ENCODE results near the gene KRT73.

KRT73 gene

DNA sequence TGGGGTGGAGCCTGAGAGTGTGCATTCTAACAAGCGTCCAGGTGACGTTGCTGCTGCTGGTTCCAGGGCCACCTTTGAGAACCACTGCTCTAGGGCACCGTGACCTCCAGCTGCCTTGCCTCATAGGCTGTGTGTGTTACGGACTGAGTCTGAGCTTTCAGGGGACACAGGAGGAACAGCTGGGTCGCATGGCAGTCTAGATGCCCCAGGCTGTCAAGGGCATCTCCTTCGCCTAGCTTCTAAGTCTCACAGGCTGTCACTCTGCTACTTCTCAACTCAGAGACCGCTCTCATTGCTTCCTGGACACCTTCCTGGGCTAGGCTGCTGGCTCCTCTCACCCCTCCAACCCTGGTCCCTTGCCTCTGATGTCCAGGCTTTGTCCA, 965 bp downstream of the KRT73 start:
- DNase-seq, result no peak

DNA sequence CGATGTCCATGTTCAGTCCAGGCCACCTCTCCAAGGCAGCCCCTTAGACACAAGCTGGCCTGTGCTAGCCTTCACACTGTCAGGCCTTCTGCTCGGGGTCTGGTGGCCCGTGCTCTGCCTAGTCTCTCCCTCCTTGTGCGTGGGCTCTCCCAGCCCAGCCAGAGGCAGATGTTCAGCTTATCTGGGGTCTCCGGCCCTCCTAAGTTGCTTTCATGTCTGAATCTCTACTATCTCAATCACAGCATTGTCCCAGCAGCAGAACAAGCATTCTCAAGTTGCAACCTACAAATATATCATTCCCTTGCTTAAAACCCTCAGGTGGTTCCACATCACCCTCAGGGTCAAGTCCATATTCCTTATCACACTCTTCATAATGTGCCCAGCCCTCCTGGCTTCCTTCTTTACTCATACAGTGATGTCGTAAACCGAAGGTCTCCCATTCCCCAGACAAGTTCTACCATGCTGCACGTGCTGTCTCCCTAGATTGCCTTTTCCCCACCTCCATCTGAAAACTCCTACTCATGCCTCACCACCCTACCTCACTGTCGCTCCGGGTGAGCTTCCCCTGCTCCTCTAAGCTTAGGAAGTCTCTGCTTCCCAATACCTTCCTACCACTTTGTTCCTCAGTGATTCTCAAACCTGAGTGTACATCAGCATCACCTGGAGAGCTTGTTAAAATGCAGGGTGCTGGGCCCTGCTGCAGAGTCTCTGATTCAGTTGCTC, 1.5 kb downstream of the KRT73 start:
- no peak for DNase-seq

DNA sequence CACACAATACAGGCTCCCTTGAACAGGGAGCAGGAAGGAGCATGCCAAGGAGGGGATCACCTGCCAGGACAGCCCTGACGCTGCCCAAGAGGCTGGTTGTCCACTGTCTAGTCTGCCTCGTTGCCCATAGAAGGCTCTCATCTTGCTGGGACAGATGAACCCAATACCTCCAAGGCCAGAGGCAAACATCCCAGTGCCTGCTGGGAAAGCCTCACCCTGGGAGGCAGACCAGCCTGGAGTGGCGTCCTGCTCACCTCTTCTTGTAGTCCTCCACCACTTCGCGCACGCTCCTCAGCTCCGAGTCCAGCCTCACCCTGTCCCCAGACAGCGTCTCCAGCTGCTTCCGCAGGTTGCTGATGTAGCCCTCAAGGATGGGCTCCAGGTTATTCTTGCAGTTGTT, 2.4 kb downstream of the KRT73 start:
- no peak for DNase-seq

DNA sequence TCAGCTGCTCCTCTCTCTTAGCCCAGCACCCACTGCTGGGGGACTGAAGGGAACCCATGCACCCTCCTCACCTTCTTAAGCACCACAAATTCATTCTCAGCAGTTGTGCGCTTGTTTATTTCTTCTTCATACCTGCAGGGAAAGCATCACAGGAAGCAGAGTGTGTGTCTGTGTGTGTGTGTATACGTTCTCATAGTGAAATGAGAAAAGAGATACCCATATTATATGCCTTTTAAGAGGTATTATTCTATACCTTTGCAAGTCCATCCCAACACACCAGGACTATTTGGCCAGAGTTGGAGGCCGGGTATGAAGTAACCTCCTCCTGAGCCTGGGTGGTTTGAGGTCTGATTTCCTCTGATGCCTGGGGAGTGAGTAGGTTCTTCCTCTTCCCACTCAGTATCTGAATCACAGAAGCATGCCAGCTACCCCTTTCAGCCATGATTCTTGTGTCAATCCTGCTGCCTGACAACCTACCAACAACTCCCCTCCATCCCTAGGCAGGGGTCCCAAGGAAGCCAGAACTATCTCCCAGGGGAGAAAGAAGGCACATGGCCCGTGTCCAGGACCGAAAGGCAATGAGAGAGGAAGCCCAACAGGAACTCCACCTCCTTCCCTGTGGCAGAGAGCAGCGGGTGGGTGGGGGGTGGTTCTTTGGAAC, 3.0 kb downstream of the KRT73 start:
- DNase-seq, result peak in 1 of 2 experiments; percentile 49

DNA sequence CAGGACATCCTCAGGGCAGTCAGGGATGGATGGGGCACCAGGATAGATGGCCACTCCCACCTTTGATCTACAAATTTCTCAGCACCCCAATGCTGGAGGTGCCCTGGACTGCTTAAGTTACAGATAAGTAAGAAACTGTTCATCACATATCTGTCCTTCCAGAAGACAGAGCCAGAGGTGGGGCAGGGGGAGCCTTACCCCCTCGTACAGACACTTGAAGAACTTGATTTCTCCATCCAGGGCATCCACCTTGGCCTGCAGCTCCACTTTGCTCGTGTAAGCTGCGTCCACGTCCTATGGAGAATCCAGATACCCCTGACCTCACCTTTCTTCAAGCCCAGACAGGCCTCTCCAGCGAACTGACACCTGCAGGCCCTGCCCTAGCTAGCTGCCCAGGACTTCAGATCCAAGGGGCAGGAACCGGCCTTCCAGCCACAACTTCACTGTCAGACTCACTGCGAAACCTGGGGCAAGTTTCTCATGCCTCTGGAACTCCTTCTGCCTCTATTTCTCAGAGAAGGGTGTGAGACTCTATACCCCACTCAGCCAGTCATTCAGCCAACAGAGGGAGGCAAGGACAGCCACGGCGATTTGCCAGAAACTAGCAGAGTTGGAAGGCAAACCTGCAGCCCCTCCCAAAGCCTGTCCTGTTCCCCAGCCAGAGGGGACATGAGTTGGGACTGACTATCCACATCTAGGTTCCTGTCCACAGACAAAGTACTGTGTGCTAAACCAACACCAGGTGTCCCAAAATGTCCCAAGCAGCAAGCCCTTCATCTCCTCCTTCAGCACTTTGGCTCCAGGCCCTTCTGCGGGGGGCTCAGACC, 3.8 kb downstream of the KRT73 start:
- no peak for DNase-seq

DNA sequence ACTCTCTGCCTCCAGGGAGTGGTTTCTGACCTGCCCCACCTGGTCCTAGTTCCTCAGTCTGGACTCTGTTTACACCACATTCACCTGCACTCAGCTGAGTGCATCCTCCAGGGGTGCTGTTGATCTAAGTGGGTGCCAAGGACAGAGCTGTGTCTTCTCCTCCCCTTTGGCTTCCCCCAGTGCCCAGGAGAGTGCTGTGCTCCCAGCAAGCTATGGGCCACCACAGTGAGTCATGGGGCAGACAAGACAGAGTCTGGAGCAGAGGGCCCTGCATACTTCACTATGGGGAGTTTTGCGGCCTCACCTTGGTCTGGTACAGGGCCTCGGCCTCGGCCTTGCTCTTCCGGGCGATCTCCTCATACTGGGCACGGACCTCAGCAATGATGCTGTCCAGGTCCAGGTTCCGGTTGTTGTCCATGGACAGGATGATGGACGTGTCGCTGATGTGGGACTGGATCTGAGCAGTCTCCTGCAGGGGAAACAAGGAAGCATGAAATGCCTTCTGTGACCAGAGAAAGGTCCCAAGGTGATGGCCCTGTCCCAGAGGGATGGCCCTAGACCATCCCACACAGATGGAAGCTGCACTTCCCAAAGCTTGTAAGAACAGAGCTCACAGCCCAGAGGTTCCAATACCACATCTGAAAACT, 4.9 kb downstream of the KRT73 start:
- DNase-seq, result no peak

DNA sequence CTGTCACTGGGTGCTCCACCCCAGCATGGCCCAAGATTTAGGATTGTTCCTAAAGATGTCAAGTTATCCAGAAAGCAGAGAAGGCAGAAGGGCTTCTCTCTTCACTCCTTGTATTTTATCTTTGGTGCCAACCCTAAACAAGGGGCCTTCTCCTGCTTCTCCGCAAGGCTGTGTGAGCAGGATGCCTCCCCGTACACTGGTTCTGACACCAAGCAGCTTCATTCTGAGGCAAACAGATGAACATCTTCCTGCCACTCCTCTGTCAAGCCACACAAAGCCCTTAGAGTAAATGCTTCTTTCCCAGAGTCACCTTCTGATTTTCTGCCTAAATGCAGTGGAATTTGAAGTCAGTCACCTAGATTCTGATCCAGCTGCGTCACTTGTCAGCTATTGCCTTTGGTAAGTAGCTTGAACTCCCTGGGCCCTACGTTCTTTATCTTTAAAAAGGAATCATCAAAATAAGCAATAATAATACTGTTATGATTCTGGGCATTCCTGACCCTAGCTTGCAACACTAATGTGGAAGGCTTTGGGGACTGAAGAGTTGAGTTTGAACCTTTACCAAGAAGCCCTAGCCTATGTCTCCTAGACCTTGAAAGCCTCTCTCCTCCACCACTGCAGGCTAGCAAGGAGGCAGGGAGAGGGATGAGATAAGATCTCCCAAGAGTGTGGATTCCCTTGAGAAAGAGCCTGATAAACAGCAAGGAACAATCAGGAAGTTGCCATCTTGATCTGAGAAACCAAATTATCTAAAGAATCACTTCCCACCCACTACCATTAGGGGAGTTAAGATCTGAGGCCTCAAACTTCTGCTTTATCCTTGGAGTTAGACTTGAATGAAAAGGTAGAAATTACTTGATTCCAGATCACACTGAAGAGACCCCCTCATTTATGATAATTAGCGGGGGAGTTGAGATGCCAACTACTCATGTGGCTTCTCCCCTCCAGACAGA, 5.7 kb downstream of the KRT73 start:
- no peak for DNase-seq

DNA sequence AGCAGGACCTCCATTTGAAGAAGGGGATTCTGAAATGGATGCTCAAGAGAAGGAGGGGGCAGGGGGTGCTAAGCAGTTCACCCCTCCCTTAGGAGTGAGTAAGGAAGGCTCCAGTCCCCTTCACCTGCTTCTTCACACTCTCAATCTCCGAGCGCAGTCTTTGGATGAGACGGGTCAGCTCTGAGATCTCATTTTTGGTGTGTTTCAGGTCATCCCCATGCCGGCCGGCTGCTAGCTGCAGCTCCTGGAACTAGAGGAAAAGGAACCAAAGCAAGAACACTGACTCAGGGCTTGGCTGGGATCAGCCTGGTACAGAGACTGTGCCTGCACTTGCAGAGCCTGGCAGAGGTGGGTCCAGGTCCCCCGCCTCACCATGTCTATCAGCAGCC, 7.3 kb downstream of the KRT73 start:
- no peak for DNase-seq

DNA sequence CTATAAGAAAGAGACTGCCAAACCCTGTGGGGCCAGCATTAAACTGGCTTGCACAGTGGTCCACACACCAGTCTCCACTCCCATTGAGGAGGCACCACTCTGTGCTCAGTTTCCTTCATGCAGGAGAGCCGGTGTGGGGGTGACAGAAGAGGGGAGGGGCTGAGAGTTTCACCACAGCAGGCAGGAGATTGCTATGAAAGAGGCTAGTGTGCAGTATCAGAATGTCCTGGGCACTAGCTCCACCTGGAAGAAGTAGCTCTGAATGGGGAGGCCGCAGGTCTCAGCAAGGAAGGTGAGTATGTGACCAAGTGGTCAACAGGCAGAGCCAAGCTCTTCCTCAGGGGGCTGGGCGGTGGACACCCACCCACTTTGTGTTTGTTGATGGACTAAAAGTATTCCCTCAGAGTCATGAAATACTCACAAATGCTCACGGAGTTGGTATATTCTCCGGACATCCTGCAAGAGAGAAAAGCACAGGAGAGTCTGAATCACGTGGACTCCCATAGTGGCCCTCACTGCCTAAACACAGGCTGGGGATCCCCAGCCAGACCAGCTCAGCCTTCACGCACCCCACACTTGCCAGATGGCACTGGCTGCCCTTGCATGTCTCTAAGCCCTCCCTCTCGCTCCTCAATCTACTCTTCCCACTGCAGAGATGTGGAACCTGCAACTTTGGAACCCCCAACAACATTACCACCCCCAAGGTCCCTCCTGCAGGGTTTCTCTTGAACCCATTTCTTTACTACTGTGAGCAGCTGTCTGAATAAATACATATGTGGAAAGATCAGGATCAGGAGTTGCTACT, 9.3 kb downstream of the KRT73 start:
- DNase-seq, result no peak

DNA sequence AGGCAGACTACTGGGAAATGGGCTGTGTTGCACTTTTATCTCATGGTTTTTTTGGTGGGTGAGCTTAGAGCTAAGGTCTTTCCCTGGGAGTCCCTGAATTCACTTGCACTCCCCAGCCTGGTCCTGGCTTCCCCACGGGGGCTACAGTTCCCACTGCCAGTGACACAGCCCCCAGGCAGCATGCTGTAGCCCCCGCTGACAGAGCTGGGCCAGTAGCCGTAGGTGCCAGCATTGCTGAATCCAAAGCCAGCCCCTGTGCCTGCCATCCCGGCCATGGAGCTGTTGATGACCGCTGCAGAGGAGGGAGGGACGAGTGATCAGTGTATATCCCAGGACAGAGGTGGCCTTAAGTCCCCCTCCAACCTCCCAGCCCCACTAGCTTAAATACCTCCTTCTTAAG, 10.2 kb downstream of the KRT73 start:
- DNase-seq, result no peak

DNA sequence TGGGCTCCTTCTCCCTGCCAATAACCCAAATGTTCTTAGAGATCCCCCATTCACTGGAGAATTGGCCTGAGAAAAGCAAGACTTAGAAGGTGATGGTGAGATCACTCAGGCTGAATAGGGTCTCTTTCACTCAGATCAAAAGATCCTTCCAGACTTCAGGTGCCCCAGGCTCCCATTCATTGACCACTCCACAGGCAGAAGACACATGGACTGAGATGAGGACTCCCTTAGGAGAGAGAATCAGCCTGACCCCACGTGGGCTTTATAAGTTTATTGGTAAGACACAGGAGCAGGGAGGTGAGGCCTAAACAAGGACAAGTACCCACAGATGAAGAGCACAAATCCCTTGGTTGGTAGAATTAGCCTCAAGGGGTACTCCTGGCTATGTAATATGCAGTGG, 11.0 kb downstream of the KRT73 start:
- no peak for DNase-seq

DNA sequence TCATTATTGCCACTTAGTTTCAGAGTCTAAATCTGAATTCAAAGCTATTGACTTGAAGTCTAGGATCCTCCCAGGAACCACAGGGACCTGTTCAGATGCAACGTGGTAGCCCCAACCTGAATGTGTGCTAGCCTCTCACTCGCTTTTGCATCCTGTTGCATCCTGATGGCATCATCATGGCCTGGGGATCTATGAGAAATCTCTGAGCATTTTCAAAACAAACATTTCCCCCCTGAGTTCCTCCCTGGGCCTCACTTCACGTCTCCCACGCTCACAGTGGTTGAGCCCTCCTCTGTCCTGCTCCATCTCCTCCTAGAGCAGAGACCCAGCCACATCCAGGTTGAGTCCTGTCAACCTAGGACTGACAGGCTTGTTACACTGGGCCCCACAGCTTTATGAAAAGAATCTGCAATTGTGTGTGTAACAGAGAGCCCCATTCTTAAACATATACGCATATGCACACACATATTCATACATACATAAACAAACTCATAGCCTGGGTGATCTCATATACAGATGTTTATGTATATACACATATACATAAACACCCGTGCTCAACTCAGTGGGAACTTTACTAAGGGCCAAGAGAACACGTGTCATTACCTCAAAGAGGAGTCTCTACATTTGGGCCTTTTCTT, 11.7 kb downstream of the KRT73 start:
- DNase-seq, result no peak

DNA sequence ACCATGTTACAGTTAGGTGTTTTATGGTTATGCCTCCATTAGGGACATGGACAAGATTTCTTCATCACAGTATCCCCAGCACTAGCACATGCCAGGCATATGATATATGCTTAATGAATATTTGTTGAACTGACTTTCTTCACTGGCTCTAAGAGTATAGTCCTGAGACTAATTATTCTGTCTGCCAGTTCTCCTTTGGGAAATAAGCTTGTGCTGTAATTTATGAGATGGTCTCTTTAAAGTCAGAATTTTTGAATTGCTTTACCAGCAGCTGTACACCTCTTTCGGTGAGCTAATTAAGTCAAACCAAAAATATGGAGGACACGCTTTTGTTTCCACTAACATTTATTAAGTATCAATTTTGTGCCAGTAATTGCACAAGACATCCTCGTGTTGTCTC, 12.3 kb downstream of the KRT73 start:
- no peak for DNase-seq

DNA sequence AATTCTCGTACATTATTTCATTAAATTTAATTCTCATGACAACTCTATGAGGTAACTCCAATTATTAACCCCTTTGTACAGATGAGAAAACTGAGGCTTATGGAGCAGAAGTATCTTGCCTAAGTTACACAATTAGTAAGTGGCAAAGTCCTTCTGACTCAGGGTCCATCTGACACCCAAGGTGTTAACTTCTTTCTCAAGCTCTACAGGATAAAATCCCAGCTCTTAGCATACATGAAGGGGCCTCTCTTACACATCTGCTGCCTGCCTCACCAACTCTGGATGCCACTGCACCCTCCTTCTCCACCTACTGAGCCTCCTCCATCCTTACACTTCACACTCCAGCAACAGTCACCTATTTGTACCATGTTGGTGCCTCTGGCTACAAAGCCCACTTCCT, 12.8 kb downstream of the KRT73 start:
- DNase-seq, result no peak

DNA sequence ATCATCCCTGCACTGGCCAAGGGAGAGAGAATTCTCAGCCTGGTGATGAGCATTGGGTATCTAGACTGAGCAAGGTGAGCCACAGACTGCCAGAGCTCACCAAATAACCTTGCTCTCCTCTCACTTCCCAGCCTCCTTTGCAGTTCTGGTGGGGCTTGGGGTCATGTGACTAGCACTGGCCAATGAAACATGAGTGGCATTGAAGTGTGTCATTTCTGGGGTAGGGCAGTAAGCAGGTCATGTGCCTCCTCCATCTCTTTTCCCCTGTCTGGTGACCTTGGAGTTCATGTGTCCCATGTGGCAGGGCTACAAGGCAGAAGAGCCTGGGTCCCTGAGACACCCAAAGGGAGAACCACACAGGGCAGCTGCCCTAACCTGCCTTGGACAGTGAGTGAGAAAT, 13.5 kb downstream of the KRT73 start:
- DNase-seq, result no peak

DNA sequence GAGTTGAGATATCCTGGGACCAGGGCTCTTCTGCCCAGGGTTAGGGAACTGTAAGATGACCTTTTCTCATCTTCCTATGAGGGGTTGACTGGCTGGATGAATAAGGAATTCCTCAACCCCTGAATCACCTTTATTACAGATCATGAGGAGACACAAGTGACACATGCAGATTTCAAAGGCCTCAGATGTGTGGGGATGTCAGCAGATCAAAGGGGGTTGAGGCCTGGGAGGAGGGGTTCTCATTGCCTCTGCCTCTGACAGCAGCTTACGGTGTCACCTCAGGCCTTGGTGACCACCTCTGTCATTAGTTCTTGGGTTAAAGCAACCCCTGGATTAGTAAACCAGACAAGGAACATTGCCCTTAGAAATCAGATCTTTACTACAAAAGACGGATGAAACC, 15.0 kb downstream of the KRT73 start:
- peak in 1 of 2 experiments; percentile 61 for DNase-seq

DNA sequence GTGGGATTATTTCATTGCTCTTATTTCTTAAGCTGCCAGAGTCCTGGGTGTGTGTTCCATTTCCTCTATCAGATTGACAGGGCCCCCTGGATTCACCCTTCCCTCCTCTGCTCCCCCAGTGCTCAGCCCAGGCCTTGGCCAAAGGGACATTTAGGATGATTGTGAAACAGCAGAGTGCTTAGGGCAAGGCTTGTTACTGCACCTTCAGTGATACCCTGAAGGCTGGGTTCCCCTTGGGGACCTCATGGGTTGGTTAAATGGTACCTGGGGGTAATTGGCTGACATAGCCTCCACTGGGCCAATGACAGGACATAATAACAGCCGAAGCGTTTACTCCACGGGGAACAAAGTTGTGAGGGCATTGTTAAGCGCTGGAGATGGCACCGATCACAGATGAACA, 15.8 kb downstream of the KRT73 start:
- DNase-seq, result no peak

DNA sequence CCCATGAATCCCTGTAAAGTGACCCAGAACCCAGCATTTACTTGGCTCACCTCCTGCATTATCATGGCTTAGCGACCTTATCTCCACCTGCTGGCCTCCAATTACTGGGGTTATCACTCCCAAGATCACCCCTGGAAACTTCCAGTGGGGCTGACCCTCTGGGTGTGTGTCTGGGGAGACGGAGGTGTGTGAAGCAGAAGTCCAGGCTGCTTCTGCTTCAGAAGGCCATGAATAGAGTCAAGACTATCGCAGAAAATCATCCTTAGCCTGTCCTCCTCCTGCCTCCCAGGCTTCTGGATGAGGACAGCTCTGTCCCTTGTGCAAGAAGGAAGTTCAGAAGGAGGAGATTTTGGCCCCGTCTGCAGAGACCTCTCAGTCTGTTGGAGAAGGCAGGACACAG, 16.7 kb downstream of the KRT73 start:
- DNase-seq, result no peak

DNA sequence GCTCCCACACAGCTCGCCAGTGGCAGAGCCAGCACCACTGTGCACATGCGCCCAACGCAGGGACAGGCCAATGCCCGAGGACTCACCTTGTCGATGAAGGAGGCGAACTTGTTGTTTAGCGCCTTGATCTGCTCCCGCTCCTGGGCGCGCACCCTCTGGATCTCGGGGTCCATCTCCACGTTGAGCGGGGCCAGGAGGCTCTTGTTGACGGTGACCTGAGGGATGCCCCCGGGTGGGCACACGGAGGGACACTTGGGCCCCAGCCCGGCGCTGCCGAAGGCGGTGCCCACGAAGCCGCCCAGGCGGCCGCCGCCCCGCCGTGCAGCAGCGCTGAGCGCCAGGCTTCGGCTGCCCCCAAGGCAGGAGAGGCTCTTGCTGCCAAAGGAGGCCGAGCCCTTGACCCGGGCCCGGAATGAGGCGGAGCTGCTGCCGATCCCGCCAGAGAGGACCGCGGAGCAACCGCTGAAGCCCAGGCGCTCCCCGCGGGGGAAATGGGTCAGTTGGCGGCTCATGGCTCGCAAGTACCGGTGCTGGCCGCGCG, 17.3 kb downstream of the KRT73 start, which contains the start of gene KRT72:
Gene KRT72 (minus strand): TSS at position 523 of the 541 bp plus-strand sequence. CDS start 11 bp downstream, at position 512.
- no peak for DNase-seq

DNA sequence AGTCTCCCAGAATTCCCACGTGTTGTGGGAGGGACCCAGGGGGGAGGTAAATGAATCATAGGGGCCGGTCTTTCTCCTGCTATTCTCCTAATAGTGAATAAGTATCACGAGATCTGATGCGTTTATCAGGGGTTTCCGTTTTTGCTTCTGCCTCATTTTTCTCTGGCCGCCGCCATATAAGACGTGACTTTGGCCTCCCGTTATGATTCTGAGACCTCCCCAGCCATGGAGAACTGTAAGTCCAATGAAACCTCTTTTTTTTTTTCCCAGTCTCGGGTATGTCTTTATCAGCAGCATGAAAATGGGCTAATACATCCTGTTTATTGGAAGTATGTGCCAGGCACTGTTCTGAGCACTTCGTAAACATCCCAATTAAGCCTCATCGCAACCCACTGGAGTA, 17.9 kb downstream of the KRT73 start:
- DNase-seq, result no peak

Measured in stimulated activated CD4-positive, alpha-beta T cell treated with anti-CD3 and anti-CD28 coated beads, Interleukin-4, amount 100 ng/mL, for 4 hours (primary cell).